GOT3 (cell line): Measurements from ENCODE around the gene TPRG1.
"Not testable (repeated sequence)": the region's sequence is repeated elsewhere in the genome, so short reads cannot be mapped to it uniquely, and the experiment has no call there.

Experiments used
- DNase-seq: peaks from one replicate; lab custom pipeline; 2025; ENCODE audit warnings: mixed read lengths; lab: John Stamatoyannopoulos, UW

The TPRG1 gene

GRCh38 chr3:189316296-189317019 lies 144.7 kb downstream of the TPRG1 start:
- no peak for DNase-seq

DNA sequence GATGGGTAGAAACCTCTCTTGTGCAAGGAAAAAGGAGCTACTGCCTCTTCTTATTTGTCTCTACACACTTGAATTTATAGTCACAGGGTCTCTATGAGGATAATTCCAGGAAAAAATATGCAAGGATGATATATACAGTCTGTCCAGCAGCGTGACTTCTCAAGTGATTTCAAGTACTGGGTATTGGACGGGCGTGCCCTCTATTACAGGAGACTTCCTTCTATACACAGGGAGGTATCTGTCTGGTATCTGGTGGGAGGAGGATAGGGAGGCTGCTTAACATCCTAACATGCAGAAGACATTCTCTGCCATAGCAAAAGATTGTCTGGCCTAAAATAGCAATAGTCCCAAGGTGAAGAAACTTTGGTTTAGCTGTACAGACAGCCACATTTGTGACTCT lies 146.1 kb downstream of the TPRG1 start:
- no peak for DNase-seq

- DNase-seq, result no peak
Measured at GRCh38 chr3:189320511-189320910, 148.7 kb downstream of the TPRG1 start.

DNA sequence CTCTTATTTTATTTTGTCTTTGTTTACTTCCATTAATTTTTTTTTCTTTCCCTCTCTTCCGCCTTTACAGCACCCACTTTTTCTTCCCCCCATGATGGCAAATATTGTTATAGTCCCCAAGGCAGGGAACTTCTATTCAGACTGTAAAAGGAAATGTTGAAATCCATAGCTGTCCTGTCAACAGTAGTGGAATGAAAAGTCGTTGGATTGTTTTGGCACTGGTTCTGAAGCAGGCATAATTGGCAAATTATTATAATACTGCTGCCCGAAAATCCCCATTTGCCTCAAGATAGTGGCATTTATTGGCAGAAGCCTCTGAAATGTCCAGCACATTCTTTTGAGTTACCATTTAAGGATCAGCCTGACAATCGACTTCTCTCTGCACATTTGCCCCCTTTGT lies 150.6 kb downstream of the TPRG1 start:
- no peak for DNase-seq

- no peak for DNase-seq
Measured at GRCh38 chr3:189324538-189325138, 152.9 kb downstream of the TPRG1 start.

DNA sequence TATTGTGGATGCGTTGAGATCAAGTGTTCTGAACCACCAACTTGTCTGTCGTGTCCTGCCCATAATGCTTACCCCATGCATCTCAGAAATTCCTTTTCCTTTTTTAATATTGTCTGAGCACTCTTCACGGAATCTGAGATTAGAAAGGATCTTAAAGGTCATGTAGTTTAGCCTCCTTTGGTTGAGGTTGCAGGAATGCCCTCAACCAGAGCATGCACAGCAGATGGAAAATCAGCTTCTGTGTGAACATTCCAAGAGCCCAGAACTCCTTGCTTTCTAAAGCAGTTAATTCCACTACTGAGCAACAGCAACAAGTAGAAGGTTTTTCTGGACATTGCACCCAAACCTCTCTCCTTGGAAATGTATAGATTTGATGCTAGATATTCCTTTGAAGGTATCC lies 153.7 kb downstream of the TPRG1 start:
- DNase-seq, result no peak

- not testable (repeated sequence) for DNase-seq
Measured at GRCh38 chr3:189329630-189330029, 157.9 kb downstream of the TPRG1 start.

- DNase-seq, result no peak
Measured at GRCh38 chr3:189330066-189330465, 158.3 kb downstream of the TPRG1 start.

- no peak for DNase-seq
Measured at GRCh38 chr3:189331002-189331418, 159.2 kb downstream of the TPRG1 start.

GRCh38 chr3:189334064-189334920 lies 162.5 kb downstream of the TPRG1 start:
- DNase-seq, result no peak

DNA sequence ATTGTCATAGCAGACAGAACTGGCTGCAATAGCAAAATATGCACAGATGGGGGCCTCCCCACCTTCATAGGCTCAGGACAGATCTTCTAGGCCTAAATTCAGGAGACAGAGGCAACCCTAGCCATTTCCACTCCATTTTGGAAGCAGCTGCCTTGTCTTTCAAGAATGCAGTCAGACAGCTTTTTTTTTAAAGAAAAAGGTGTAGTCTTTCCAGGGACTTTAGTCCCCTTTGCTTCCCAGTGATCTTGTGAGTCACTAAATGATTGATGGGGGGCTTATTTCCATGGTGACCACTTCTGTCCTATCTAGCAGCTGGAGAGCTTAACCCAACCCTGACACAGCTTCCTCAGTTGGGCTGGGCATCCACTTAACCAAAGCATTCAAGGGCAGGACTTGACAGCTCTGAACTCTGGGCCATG lies 165.9 kb downstream of the TPRG1 start:
- DNase-seq, result no peak

DNA sequence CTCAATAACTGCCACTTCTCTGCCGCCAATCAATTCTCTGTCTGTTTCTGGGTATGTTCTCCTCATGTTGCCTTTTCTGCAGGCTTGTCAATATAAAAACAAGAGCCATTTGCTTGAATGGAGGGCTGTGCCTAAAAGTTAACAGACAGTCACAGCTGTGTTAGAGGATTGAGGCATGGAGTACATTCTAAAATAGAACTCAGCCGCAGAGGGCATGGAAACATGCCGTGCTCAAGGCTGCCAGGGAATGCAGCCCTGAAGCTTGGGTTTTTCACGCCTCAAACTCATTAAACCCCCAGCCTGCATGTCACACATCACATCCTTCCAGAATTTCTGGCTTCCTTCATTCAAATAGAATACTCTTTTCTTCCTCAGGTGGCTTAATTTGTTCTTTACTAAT lies 166.6 kb downstream of the TPRG1 start:
- no peak for DNase-seq

GRCh38 chr3:189339996-189340395 lies 168.2 kb downstream of the TPRG1 start:
- DNase-seq, result no peak

DNA sequence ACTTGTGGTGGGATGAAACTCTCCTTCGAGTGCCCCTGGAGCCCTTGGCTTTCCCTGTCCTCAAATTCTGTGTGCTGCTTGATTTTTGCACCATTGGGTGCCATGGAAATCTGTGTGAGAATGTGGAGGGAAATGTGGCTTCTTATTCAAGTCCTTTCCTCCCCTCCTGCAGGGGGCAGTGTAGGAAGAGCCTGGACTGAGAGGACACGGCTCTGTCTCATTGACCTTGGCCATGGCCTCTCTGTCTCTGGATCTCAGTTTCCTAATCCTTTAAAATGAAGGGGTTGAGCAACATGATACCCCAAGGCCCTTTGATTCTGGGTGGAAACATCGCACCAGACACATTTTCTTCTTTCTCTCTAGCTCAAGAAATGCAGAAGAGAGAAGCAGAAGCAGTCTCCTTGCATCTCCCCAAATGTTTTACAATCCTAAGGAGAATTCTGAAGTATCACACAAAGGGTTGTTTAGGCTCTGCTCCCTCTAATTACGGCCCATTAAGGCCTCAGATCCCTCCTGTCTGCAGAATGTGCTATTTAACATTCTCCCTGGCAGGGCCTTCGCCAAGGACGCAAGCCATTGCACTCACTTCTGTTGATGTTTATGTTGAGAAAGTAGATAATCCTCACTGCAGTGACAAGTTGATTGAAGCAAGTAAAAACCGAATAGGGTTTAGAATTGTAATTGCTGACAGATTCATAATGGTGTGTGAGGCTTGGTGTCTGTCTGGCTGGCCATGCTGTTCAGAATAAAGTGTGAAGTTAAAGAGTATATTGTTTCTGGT lies 169.1 kb downstream of the TPRG1 start:
- no peak for DNase-seq

DNA sequence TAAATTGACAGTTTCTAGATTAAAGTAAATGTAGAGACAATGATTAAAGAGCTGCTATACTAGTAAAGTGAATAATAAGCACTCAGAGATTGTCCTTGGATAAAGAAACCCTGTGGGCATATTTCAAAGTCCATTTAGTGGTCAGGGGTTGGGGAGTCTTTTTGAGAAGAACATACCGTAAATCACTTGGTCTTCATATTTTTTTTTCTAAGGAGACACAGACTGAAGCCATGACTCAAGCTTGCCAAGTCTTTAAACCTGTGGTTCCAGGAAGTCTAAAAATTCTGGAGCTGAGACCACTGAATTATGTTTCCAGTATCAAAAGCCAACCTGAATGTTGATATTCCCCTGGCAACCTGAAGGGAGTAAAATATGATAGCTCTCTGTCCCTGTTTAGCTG lies 171.0 kb downstream of the TPRG1 start:
- no peak for DNase-seq

DNA sequence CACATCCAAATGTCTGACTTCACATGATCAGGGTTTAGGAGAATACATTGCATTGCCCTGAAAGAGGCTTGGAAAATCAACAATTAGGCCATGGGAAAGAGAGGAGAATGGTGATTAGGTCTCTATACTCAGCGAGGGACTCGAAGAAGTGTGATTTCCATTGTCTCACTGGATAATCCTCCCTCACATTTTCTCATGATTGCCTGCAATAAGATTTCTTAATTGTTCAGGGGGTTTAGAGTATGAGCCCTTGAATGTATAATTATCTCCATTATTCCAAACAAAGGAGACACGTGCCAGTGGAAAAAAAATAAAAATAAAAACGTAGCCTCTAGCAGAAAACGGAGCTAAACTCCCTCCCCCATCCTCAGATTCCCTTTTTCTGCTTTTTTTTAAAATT lies 173.2 kb downstream of the TPRG1 start:
- DNase-seq, result no peak

DNA sequence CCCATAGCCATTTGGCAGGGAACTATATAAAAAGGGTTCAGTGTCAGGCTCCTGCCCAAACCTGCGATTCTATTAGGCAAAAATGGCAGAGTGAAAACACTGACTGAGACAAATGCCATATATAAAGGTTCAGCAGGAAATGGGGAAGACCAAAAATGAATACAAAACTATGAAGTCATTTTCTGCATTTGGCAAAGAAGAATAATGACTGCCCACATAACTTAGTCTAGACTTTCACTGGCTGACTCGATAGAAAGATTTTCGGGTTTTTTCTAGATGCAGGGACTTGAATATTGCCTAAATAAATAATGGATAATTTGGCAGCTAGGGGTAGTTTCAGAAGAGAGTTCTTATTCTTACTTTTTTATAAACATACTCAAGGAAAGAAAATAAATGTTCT lies 178.0 kb downstream of the TPRG1 start:
- no peak for DNase-seq

GRCh38 chr3:189353318-189353965 lies 181.7 kb downstream of the TPRG1 start:
- no peak for DNase-seq

DNA sequence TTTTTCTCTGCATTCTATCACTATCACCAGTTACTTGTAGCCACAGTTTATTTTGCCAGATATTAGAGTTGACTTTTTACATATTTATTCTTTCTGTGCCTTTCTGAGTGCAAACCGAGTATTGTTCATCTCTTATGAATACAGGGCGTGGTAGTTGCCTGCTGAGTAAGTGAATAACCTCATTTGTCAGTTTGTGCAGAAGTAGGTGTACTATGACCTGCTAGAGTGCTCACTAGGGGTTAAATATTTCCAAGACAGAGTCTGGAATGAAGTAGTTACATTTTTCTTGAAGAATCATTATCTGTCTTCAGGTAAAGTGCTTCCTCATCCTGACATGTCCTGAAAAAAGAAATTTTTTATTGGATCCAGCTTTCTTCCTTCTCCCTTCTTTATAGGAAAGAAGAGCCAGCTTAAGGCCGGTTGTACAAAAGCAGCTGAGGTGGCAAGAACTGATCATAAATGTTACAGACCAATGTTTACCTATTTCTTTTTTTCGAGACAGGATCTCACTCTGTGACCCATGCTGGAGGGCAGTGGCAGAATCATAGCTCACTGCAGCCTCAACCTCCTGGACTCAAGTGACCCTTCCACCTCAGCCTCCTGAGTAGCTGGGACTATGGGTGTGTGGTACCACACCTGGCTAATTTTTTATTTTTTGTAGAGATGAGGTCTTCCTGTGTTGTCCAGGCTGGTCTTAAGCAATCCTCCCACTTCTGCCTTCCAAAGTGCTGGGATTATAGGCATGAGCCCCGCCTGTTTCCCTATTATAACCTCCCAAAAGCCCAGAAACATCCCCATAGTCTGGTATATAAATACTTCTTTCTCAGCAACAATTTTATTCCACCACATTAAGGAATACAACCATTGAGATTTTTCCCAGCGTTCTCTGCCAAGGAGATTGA lies 182.5 kb downstream of the TPRG1 start:
- DNase-seq, result no peak

DNA sequence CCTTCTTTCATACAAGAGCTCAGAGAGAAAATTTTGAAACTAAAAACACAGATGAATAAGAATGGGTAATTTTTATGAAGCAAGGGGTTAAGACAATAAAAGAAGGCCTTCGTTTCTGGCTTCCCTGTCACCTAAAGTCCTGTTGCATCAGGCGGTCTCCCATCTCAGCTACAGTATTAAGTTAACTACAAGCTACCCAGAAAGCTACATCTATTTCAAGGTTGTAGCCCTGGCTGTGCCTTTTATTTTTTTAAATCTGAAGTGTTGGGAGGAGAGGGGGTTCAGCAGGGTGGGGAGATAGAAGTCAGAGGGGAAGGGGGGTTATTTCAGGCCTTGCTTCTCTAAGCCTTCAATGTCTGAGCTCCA lies 183.3 kb downstream of the TPRG1 start:
- DNase-seq, result no peak
